ACHN (cell line): ENCODE results near the gene TVP23A.
"Not testable (repeated sequence)": the region's sequence is repeated elsewhere in the genome, so short reads cannot be mapped to it uniquely, and the experiment has no call there.

Source experiments
- DNase-seq: peaks from one replicate; pipeline ENCODE4 v3.0.0-alpha.2; 2015
- in situ Hi-C: cut with HindIII; loops from 2 replicates; pipeline ENCODE4 v1.10.0; 2017; ENCODE audit warnings: low sequenced_read_pairs, low pct_ligation_motif_present, low pct_unique_long_range_greater_than_20kb

TVP23A gene

DNA sequence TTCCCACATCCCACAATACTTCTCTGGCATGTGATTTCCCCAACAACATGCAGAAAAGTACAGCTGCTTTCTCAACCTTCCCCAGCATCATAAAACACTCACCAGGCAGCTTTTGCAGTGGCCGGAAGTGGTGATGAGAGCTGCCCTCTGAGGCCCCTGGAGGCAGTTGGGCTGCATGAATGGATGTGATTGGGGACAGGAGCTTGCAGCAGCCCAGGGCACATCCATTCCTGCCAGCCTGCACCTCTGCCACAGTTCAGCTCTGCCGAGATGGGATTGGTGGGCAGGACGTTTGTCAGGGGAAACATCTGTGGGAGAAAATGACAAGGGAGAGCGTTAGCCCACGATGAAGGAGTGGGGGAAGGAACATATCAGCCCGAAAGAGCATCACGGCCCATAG lies 55.1 kb downstream of the TVP23A start:
- DNase-seq: no peak
- in situ Hi-C loops: no loop called here

DNA sequence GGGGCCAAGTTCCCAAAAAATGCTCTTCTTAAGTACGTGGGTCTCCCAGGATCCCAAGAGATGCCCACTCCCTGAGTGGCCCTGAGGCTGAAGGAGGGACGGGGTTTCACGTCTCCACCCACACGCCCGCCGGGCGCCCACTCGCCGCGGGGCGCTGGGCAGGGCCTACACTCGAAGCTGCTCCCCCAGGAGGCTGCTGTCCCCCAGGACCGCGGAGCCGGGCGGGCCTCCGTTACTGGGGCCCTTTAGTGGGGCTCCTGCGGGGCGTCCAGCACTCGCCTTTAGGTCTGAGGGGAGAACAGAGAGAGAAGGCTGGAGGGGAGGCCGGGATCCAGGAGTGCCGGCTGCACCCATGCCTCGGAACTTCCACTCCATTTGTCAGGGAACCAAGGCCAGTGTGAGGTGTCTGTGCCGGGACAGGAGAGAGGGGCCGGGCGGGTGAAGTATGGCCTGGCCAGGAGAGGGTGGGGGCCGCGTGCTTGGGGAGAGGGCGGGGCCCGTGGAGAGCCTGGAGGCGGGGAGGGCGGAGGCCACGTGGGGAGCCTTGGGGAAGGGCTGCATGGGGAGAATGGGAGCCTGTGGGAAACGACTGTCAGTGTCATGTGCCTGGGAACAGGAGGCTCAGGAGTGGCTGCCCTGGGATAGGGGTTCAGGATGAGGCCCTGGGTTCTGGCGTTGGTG lies 56.1 kb downstream of the TVP23A start:
- in situ Hi-C loops: no loop called here
- no peak for DNase-seq

- DNase-seq: no peak
- in situ Hi-C loops: no loop called here
Measured at GRCh38 chr16:10761373-10761772, 57.2 kb downstream of the TVP23A start.

- in situ Hi-C loops: no loop called here
Measured at GRCh38 chr16:10760858-10761257, 57.7 kb downstream of the TVP23A start.

GRCh38 chr16:10756574-10756973 lies 62.0 kb downstream of the TVP23A start:
- DNase-seq: no peak
- in situ Hi-C loops: no loop called here

More at GRCh38 chr16:10760858-10761257, 57.7 kb downstream of the TVP23A start:
- no peak for DNase-seq

DNA sequence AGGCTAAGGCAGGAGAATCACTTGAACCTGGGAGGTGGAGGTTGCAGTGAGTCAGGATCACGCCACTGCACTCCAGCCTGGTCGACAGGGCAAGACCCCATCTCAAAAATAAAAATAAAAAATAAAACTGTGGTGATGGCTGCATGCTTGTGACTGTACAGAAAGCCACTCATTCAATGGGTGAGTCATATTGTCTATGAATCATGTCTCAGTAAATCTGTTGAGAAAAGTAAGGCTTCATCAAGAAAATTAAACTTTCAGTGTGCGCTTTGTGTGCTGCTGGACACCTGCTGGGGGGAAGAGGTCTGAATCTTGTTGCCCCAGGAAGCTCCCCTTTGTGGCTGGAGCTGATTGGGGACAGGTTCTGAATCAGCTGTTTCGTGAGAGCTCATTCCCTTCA lies 63.7 kb downstream of the TVP23A start:
- in situ Hi-C loops: no loop called here
- peak; percentile 51 for DNase-seq

GRCh38 chr16:10753670-10754069 lies 64.9 kb downstream of the TVP23A start:
- no peak for DNase-seq
- in situ Hi-C loops: no loop called here

DNA sequence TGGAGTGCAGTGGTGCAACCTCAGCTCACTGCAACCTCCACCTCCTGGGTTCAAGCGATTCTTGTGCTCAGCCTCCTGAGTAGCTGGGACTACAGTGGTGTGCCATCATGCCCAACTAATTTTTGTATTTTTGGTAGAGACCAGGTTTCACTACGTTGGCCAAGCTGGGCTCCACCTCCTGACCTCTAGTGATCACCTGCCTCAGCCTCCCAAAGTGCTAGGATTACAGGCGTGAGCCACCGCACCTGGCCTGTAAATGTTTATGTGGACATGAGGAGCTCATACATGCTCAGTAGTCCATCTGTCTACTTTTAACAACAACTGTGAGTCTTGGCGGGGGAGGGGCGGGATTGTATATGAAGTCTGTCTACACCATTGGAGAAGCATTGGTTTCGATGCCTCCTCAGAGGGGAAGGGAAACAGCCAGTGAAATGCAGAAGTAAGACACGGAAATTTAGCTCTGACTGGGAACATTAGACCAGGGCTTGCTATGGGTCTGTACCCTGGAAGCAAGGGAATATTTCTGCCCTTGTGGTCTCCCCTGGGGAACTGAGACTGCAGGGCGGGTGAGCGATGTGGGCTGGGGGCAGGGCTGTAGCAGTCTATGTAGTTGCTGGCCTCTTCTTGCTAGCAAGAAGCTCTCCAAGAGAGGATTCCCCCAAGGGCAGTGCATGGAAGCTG lies 65.6 kb downstream of the TVP23A start:
- in situ Hi-C loops: no loop called here

GRCh38 chr16:10751291-10751697 lies 67.3 kb downstream of the TVP23A start:
- DNase-seq: no peak
- in situ Hi-C loops: no loop called here

More for the DNA sequence above, 65.6 kb downstream of the TVP23A start:
- DNase-seq: no peak

DNA sequence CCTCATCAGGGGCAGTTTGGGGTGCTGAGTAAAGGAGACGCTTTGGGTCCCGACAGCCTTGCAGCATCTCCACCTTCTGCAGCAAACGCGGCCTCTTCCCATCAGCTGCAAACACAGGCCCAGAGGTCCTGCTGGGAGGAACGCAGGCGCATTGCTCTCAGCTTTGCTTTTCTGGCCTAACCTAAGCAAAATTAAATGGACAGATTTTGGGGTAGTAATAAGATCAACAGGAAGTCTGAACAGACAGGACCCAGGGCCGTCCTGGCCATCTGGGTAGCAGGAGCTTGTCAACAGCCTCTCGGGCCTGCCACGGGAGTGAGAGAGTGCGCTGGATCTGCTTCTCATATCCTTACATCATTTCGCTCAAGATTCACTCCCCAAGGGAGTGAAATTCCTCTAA lies 67.8 kb downstream of the TVP23A start:
- in situ Hi-C loops: no loop called here
- DNase-seq: no peak

DNA sequence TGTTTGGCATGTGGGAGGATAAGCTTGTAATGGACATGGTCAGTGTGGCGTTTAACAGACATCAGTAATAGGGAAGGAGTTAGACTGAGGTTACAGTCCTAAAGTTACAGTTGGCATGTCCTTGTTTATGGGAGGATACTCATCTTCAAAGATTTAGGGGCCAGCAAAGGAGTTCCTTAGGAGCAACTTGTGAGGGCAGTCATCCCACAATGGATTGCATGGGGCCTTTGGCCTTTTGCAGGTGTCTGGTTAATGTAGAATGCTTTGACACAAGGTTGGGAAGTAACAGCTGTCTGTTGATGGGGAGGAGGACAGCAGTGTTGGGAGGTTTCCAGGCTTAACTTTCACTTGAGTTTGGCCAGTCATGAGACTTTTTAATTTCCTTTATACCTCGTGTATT lies 72.8 kb downstream of the TVP23A start:
- no peak for DNase-seq
- in situ Hi-C loops: loop anchor here (25.0 kb wide), 2 partner anchors 191 to 234 kb away; partner anchors contain the start of genes CLEC16A and DEXI

- DNase-seq: no peak
- in situ Hi-C loops: loop anchor here (25.0 kb wide), 2 partner anchors 193 to 232 kb away; partner anchors contain the start of genes CLEC16A and DEXI
Measured at GRCh38 chr16:10744370-10745030, 74.1 kb downstream of the TVP23A start.

- DNase-seq: peak; percentile 98
- in situ Hi-C loops: loop anchor here (25.0 kb wide), 2 partner anchors 194 to 231 kb away; partner anchors contain the start of genes CLEC16A and DEXI
Measured at GRCh38 chr16:10743610-10744369, 74.8 kb downstream of the TVP23A start, which contains the start of gene NUBP1. TSS of gene NUBP1 (plus strand) at chr16:10743842. CDS start at chr16:10743864, 22 bp downstream.

GRCh38 chr16:10743227-10743609 lies 75.4 kb downstream of the TVP23A start:
- in situ Hi-C loops: loop anchor here (25.0 kb wide), 2 partner anchors 194 to 231 kb away; partner anchors contain the start of genes CLEC16A and DEXI
- DNase-seq: no peak

- no peak for DNase-seq
- in situ Hi-C loops: loop anchor here (25.0 kb wide), 2 partner anchors 195 to 230 kb away; partner anchors contain the start of genes CLEC16A and DEXI
Measured at GRCh38 chr16:10741844-10742243, 76.8 kb downstream of the TVP23A start.

- not testable (repeated sequence) for DNase-seq
- in situ Hi-C loops: loop anchor here (25.0 kb wide), 2 partner anchors 196 to 229 kb away; partner anchors contain the start of genes CLEC16A and DEXI
Measured at GRCh38 chr16:10741249-10741648, 77.3 kb downstream of the TVP23A start.

DNA sequence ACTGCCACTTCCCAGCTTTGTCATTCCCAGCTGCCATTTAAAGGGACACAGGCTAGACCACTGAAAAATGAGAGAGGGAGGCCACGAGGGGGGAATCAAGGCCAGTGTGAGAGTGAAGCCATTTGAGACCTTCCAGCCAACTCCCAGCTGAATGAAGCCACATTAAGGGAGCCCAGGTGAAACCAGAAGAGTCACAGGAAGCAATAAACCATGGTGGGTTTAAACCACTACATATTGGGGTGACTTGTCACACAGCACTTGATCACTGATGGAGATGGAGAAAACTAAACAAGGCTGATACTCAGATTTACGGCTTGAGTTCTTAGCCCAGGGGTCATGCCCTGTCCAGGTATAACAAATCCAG lies 77.8 kb downstream of the TVP23A start:
- DNase-seq: no peak
- in situ Hi-C loops: loop anchor here (25.0 kb wide), 2 partner anchors 196 to 229 kb away; partner anchors contain the start of genes CLEC16A and DEXI
